Right atrium auricular region (tissue), 2 donors: ENCODE results near the gene TIMM10B. TPM values are rescaled to one million over a fixed set of nuclear protein-coding genes. Genes with fewer than 3 reads are reported as not detected.

Source experiments
- DNase-seq: peaks from one replicate; pipeline ENCODE4 v3.0.0-alpha.2; 2019; ENCODE audit warnings: low spot score
- H3K27ac ChIP-seq, 2 donors: fragments of 200-600 bp; sonication (generic); 1 replicate in 1 of 2; 2 replicates in 1 of 2; pipeline ENCODE4 v1.5.1; 2016 to 2019
- H3K27me3 ChIP-seq, 2 donors: fragments of 200-600 bp; sonication (generic); one replicate each; pipeline versions ENCODE4 v1.5.1 to v1.6.0; 2017 to 2019
- H3K36me3 ChIP-seq: fragments of 200-600 bp; sonication (generic); one replicate; pipeline ENCODE4 v1.5.1; 2016
- H3K4me1 ChIP-seq, 2 donors: fragments of 200-600 bp; sonication (generic); one replicate each; pipeline versions ENCODE4 v1.5.1 to v1.6.0; 2017 to 2019
- H3K4me3 ChIP-seq, 2 donors: fragments of 200-600 bp; sonication (generic); 1 replicate in 1 of 2; 2 replicates in 1 of 2; pipeline ENCODE4 v1.5.1; 2017 to 2019; ENCODE audit warnings: mild to moderate bottlenecking in 1 of 2, moderate library complexity in 1 of 2
- H3K9me3 ChIP-seq, 2 donors: fragments of 200-600 bp; sonication (generic); one replicate each; pipeline ENCODE4 v1.5.1; 2019
- total RNA-seq, 2 donors: library from RNA; depleted of rRNA; stranded (reverse); fragments of >200 nt; gene quantifications; one replicate each; pipeline ENCODE4 v1.1.0, GENCODE V29; 2016
- TF ChIP-seq, protein P1 (sequence below), 2 donors: fragments of 200-600 bp; sonication (generic); IDR thresholded peaks; one replicate each; pipeline ENCODE4 v1.5.1; 2019; ENCODE audit warnings: antibody characterized with exemption in 2 of 2

TIMM10B gene
- total RNA-seq, 2 donors from 2014 or later: 19.8 to 22.6 TPM

DNA sequence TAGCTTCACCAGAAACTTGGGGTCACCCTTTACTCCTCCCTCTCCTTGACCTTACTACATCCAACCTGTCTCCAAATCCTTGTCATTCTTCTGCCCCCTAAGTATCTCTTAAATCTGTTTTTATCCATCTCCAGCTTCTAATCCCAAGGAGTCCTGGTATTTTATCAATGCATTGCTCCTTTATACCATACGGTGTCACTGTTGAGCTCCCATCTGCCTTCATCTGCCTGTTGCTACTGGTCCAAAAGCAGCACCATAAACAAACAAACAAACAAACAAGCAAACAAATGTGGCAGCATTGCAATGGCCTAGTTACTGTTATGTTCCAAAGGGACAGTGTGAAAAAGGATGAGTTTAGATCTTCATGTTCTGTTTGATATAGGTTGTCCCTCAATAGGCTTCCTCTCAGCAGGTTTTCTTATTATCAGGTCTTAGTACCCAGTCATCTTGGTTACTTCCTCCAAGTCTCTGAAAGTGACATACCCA lies 50.0 kb downstream of the TIMM10B start:
- Histone ChIP-seq H3K27ac (no peak overlapping the region), H3K4me1 (no peaks in the 10 kb centered on the region), H3K36me3 (peaks cover 7% of the 10 kb centered on the region), H3K4me3 (no peak overlapping the region), H3K9me3 (no peaks in the 10 kb centered on the region), H3K27me3 (no peaks in the 10 kb centered on the region)
- TF ChIP-seq, protein P1, sequence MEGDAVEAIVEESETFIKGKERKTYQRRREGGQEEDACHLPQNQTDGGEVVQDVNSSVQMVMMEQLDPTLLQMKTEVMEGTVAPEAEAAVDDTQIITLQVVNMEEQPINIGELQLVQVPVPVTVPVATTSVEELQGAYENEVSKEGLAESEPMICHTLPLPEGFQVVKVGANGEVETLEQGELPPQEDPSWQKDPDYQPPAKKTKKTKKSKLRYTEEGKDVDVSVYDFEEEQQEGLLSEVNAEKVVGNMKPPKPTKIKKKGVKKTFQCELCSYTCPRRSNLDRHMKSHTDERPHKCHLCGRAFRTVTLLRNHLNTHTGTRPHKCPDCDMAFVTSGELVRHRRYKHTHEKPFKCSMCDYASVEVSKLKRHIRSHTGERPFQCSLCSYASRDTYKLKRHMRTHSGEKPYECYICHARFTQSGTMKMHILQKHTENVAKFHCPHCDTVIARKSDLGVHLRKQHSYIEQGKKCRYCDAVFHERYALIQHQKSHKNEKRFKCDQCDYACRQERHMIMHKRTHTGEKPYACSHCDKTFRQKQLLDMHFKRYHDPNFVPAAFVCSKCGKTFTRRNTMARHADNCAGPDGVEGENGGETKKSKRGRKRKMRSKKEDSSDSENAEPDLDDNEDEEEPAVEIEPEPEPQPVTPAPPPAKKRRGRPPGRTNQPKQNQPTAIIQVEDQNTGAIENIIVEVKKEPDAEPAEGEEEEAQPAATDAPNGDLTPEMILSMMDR (IDR thresholded peaks at IDR 0.05): peak; percentile 44 to 80
- no peak for DNase-seq

Other genes with a start within 250 kb of the TIMM10B start
- 10 to 100 TPM; 26.7 to 37.6 TPM for gene FHIP1B, start 246.9 kb upstream of the TIMM10B start, total RNA-seq
- gene CNGA4, start 242.4 kb upstream of the TIMM10B start, total RNA-seq: not detected
- not detected for gene CCKBR, start 221.7 kb upstream of the TIMM10B start, total RNA-seq
- gene CAVIN3, start 161.0 kb upstream of the TIMM10B start, total RNA-seq: 10 to 100 TPM; 84.8 to 86.7 TPM
- gene SMPD1, start 91.0 kb upstream of the TIMM10B start, total RNA-seq: 10 to 100 TPM; 44.5 to 71.7 TPM
- 10 to 100 TPM; 79.8 to 80.9 TPM for gene APBB1, start 62.4 kb upstream of the TIMM10B start, total RNA-seq
- under 1 TPM in 1 of 2 donors, not detected in 1; 0.20 TPM for gene HPX, start 40.5 kb upstream of the TIMM10B start, total RNA-seq
- gene TRIM3, start 7.6 kb upstream of the TIMM10B start, total RNA-seq: 10 to 100 TPM in 1 of 2 donors, 1 to 10 TPM in 1; 7.1 to 19.5 TPM
- gene ARFIP2, start 170 bp upstream of the TIMM10B start, total RNA-seq: 10 to 100 TPM; 19.2 to 34.1 TPM
- 1 to 10 TPM; 4.4 to 4.8 TPM for gene DNHD1, start 15.8 kb downstream of the TIMM10B start, total RNA-seq
- 10 to 100 TPM in 1 of 2 donors, 1 to 10 TPM in 1; 9.7 to 12.2 TPM for gene RRP8, start 122.1 kb downstream of the TIMM10B start, total RNA-seq
- gene ILK, start 122.3 kb downstream of the TIMM10B start, total RNA-seq: 100 to 1,000 TPM; 142 to 193 TPM
- gene TAF10, start 130.7 kb downstream of the TIMM10B start, total RNA-seq: 10 to 100 TPM; 26.6 to 54.0 TPM
- gene TPP1, start 137.9 kb downstream of the TIMM10B start, total RNA-seq: 10 to 100 TPM; 48.8 to 83.1 TPM
- 10 to 100 TPM in 1 of 2 donors, 1 to 10 TPM in 1; 9.3 to 23.0 TPM for gene DCHS1, start 174.3 kb downstream of the TIMM10B start, total RNA-seq
- 10 to 100 TPM; 30.8 to 97.8 TPM for gene MRPL17, start 201.8 kb downstream of the TIMM10B start, total RNA-seq